Left forelimb (tissue), 1 donor: Measurements from ENCODE around the gene SLCO3A1.
"Not testable (repeated sequence)": the region's sequence is repeated elsewhere in the genome, so short reads cannot be mapped to it uniquely, and the experiment has no call there.

Source experiments
- DNase-seq: peaks from one replicate; pipeline ENCODE4 v3.0.0-alpha.2; 2018; ENCODE audit warnings: low spot score

Gene SLCO3A1

GRCh38 chr15:92161039-92161670, 307.6 kb downstream of the SLCO3A1 start:
- no peak for DNase-seq

GRCh38 chr15:92162657-92163056, 309.1 kb downstream of the SLCO3A1 start:
- no peak for DNase-seq

- DNase-seq, result no peak
Observed at GRCh38 chr15:92163641-92164040, 310.1 kb downstream of the SLCO3A1 start.

GRCh38 chr15:92164327-92165000, 311.0 kb downstream of the SLCO3A1 start:
- no peak for DNase-seq

- no peak for DNase-seq
Observed at GRCh38 chr15:92165001-92165346, 311.5 kb downstream of the SLCO3A1 start.

- DNase-seq, result no peak
Observed at GRCh38 chr15:92166029-92166428, 312.5 kb downstream of the SLCO3A1 start.

GRCh38 chr15:92166751-92167405, 313.4 kb downstream of the SLCO3A1 start:
- no peak for DNase-seq

GRCh38 chr15:92167451-92167850, 313.9 kb downstream of the SLCO3A1 start:
- DNase-seq, result no peak

- DNase-seq, result no peak
Observed at GRCh38 chr15:92168066-92168683, 314.7 kb downstream of the SLCO3A1 start.

- no peak for DNase-seq
Observed at GRCh38 chr15:92170897-92171296, 317.4 kb downstream of the SLCO3A1 start.

- DNase-seq, result no peak
Observed at GRCh38 chr15:92178911-92179310, 325.4 kb downstream of the SLCO3A1 start.

- DNase-seq, result no peak
Observed at GRCh38 chr15:92184142-92184541, 330.6 kb downstream of the SLCO3A1 start.

- no peak for DNase-seq
Observed at GRCh38 chr15:92184679-92185230, 331.2 kb downstream of the SLCO3A1 start.

GRCh38 chr15:92187975-92188374, 334.5 kb downstream of the SLCO3A1 start:
- no peak for DNase-seq

GRCh38 chr15:92189166-92189565, 335.7 kb downstream of the SLCO3A1 start:
- DNase-seq, result no peak

- no peak for DNase-seq
Observed at GRCh38 chr15:92195241-92195640, 341.7 kb downstream of the SLCO3A1 start.

- no peak for DNase-seq
Observed at GRCh38 chr15:92196342-92196741, 342.8 kb downstream of the SLCO3A1 start.

GRCh38 chr15:92197746-92198145, 344.2 kb downstream of the SLCO3A1 start:
- no peak for DNase-seq

GRCh38 chr15:92200891-92201290, 347.4 kb downstream of the SLCO3A1 start:
- DNase-seq, result no peak

GRCh38 chr15:92205255-92205739, 351.8 kb downstream of the SLCO3A1 start:
- no peak for DNase-seq

GRCh38 chr15:92207601-92208000, 354.1 kb downstream of the SLCO3A1 start:
- DNase-seq, result not testable (repeated sequence)
